AG04450 (cell line): ENCODE data around the gene SND1. TPM values are rescaled to one million over a fixed set of nuclear protein-coding genes. Genes with fewer than 3 reads are reported as not detected.

ENCODE experiments used
- CTCF ChIA-PET: fragments of 300-600, 350-600 bp; formaldehyde crosslinking; extraction: SDS; loops from one replicate; lab custom pipeline; 2022; ENCODE audit warnings: antibody characterized with exemption, inconsistent platforms; lab: Charles Lee
- POLR2A ChIA-PET: fragments of 350-600 bp; formaldehyde crosslinking; extraction: SDS; loops from one replicate; lab custom pipeline; 2021; ENCODE audit warnings: antibody characterized with exemption, inconsistent platforms; lab: Yijun Ruan, JAX
- DNase-seq: peaks from one replicate; pipeline ENCODE4 v3.0.0-alpha.2; 2011; ENCODE audit warnings: low read depth, low spot score
- H3K27ac ChIP-seq: one replicate; pipeline ENCODE4 v1.5.1; 2012; ENCODE audit warnings: low read depth, low read length, control low read depth
- H3K27me3 ChIP-seq: one replicate; pipeline ENCODE4 v1.6.0; 2012; ENCODE audit warnings: low read length; ENCODE audit not compliant: control insufficient read depth, insufficient read depth
- H3K4me3 ChIP-seq: 2 replicates; pipeline ENCODE4 v1.5.1; 2011; ENCODE audit warnings: mild to moderate bottlenecking, low read depth, low read length, control low read depth
- H3K9me3 ChIP-seq: 2 replicates; pipeline ENCODE4 v1.5.1; 2012; ENCODE audit warnings: low read length; ENCODE audit not compliant: control insufficient read depth, insufficient read depth
- polyA plus RNA-seq: library from polyadenylated mRNA; depleted of rRNA; stranded (reverse); fragments of >200 nt; gene quantifications from 2 replicates; pipeline ENCODE4 v1.2.3, GENCODE V29; 2011
- TF ChIP-seq, protein P1 (sequence below): IDR thresholded peaks from 2 replicates; pipeline ENCODE4 v1.5.1; 2011; ENCODE audit warnings: low read depth, low read length, control low read depth, inconsistent platforms

Gene SND1
- polyA plus RNA-seq, 1 experiment, result 247 TPM

DNA sequence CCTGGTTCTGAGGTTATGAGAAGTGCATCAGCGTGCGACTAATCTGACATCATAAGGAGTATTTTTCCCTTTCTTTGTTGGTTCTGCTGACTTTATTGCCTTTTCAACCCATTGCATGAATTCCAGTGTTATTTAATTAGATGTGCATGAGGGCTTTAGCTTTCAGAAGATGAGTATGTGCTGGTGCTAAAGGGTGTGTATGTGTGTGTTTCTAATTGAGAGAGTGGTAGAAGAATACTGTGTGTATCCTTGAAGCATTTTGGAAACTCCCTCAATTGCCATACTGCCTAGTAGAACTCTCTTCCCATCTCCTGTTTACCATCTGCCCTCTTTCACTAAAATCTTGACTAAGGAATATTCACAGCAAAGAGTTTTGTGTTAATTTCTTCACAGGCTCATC lies 158.1 kb downstream of the SND1 start:
- CTCF ChIA-PET, result no interaction called here
- no peak for DNase-seq
- POLR2A ChIA-PET, result no interaction called here
- Histone ChIP-seq H3K27ac (no peak overlapping the region), H3K27me3 (no peaks in the 10 kb centered on the region), H3K9me3 (no peaks in the 10 kb centered on the region), H3K4me3 (no peak overlapping the region)
- TF ChIP-seq, protein P1, sequence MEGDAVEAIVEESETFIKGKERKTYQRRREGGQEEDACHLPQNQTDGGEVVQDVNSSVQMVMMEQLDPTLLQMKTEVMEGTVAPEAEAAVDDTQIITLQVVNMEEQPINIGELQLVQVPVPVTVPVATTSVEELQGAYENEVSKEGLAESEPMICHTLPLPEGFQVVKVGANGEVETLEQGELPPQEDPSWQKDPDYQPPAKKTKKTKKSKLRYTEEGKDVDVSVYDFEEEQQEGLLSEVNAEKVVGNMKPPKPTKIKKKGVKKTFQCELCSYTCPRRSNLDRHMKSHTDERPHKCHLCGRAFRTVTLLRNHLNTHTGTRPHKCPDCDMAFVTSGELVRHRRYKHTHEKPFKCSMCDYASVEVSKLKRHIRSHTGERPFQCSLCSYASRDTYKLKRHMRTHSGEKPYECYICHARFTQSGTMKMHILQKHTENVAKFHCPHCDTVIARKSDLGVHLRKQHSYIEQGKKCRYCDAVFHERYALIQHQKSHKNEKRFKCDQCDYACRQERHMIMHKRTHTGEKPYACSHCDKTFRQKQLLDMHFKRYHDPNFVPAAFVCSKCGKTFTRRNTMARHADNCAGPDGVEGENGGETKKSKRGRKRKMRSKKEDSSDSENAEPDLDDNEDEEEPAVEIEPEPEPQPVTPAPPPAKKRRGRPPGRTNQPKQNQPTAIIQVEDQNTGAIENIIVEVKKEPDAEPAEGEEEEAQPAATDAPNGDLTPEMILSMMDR, result no peak

DNA sequence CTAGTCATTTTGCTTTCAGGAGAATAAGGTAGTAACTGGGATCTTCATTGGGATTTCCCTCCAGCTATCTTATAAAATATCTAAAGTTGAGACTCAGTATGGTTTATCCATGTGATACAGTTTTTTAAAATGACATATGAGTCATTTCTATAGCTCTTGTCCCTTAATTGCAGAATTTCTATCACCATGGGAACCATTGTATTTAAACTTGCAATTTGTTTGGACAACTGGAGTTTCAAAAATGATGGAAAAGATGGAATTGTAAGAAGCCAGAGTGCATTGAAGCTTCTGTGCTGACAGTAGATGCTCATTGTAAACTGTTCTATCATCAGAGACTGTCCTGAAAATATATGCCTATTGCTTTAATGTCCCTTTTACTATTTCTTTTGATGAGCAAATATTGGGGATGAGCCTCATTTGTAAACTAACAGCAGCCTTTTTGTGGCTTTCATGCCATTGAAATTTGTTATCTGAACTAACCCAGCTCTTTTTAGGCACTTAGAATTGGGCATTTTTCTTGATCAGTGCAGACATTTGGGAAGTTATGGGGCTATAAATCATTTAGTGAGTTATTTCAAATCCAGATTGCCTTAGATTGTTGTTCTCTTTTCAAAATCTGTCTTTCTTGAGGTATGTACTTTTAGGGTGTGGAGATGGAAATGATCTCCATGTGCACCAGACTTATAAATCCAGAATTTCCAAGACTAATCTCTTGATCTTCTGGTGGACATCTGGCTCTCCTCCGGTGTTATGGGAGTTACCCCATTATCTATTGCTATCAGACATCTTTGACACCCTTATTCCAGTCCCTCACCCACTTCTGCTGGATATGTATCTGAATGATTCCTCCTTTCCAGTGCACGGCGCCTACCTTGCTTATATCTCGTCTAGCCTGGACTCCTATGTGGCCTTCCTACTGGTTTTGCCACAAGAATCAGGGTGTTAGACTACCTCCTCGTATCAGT lies 159.0 kb downstream of the SND1 start:
- DNase-seq, result no peak
- Histone ChIP-seq H3K27me3 (no peaks in the 10 kb centered on the region), H3K27ac (no peak overlapping the region), H3K9me3 (no peaks in the 10 kb centered on the region), H3K4me3 (no peak overlapping the region)
- ChIA-PET CTCF (no interaction called here), POLR2A (no interaction called here)
- TF ChIP-seq, protein P1, result no peak

DNA sequence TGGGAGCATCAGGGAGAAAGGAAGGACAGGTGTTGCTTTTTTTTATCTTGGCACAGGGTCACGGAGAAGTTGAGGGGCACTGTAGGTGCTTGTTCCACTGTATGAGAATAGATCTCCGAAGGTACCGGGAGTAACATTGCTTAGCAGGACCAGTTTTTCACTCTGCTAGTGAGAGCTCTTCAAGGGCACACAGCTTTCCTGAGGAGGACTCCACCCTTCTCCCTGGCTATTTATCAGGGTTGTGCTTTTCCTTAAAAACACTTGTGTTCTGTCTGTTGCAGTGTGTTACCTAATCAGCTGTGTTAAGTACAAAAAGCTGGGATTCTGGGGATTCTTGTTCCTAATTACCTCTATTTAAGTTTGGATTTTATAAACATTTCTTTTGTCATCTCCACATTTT lies 160.5 kb downstream of the SND1 start:
- Histone ChIP-seq H3K4me3 (no peak overlapping the region), H3K27me3 (no peaks in the 10 kb centered on the region), H3K27ac (no peak overlapping the region), H3K9me3 (no peaks in the 10 kb centered on the region)
- ChIA-PET CTCF (no interaction called here), POLR2A (no interaction called here)
- TF ChIP-seq, protein P1, result no peak
- DNase-seq, result no peak

DNA sequence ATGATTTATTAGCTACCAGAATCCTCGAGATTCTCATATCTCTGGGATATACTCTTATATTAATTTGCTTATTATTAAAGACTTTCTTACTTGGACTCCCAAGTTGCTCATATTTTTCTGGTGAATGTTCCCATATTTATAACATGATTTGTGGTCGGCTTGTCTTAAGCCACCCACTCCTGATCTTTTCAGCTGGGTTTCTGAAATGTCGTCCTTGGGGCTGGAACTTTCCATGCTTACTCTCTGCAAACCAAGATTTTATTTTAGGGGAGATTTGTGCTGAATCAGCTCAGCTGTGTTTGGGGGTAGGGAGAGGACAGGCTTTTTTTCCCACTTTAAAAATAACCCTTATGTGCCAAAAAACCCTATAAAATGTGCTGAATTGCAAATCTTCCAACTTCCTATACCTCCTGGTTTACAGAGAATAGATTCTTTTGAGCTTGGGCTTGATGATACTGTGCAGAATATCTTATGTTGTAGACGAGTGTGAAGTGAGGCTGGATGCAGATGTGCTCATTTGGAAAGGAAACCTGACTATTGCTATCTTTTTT lies 162.1 kb downstream of the SND1 start:
- H3K27ac ChIP-seq, result no peak overlapping the region
- no peak for DNase-seq
- no peaks in the 10 kb centered on the region for H3K27me3 ChIP-seq
- no peak overlapping the region for H3K4me3 ChIP-seq
- CTCF ChIA-PET, result no interaction called here
- TF ChIP-seq, protein P1, result no peak
- H3K9me3 ChIP-seq, result no peaks in the 10 kb centered on the region
- POLR2A ChIA-PET, result no interaction called here

DNA sequence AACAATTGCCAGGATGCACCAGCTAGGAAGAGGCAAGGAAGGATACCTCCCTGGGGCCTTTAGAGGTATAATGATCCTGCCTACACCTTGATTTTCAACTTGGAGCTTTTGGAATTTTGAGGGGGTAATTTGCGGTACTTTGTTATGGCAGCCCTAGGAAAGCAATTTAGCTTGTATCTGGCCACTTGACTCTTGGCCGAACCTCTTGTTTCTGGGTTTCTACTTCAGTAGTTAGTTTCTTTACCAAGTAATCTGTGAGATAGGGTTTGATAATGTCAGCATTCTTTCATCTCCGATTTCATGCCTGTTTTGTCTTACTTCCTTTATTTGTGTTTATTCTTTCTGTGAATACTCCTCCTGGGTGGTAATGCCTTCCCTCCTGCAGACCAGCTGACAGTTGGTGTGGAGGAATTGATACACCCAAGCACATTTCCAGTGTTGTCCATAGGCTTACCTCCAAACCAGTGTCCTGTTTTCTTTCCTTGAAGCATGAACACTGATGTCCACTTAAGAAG lies 163.7 kb downstream of the SND1 start:
- ChIA-PET CTCF (no interaction called here), POLR2A (no interaction called here)
- Histone ChIP-seq H3K27me3 (no peaks in the 10 kb centered on the region), H3K27ac (no peak overlapping the region), H3K9me3 (no peaks in the 10 kb centered on the region), H3K4me3 (no peak overlapping the region)
- no peak for DNase-seq
- TF ChIP-seq, protein P1, result no peak
